ENCODE data around the gene OR4C6. TPM values are rescaled to one million over a fixed set of nuclear protein-coding genes. Genes with fewer than 3 reads are reported as not detected.

The OR4C6 gene
- total RNA-seq (ENCODE audit: unreplicated experiment) = not detected
- long read RNA-seq = 0 reads

GRCh38 chr11:55661901-55662300 is at the start of gene OR4C6:
OR4C6 (plus strand) TSS chr11:55662201; CDS start chr11:55665167, 2,966 bp downstream.
- no peak for DNase-seq (ENCODE audit: low spot score)
- no peaks in the 10 kb centered on the region for H3K36me3 Mint-ChIP-seq (ENCODE audit: low read depth, unreplicated experiment)
- H3K27me3 Mint-ChIP-seq (ENCODE audit: unreplicated experiment) = no peaks in the 10 kb centered on the region
- H3K4me3 Mint-ChIP-seq (ENCODE audit: unreplicated experiment) = no peak within 1 kb of the TSS
- peaks cover 13% of the 10 kb centered on the region for H3K9me3 Mint-ChIP-seq (ENCODE audit: unreplicated experiment)
- H3K27ac Mint-ChIP-seq (ENCODE audit: unreplicated experiment) = no peak within 1 kb of the TSS
- TF ChIP-seq, protein P1, sequence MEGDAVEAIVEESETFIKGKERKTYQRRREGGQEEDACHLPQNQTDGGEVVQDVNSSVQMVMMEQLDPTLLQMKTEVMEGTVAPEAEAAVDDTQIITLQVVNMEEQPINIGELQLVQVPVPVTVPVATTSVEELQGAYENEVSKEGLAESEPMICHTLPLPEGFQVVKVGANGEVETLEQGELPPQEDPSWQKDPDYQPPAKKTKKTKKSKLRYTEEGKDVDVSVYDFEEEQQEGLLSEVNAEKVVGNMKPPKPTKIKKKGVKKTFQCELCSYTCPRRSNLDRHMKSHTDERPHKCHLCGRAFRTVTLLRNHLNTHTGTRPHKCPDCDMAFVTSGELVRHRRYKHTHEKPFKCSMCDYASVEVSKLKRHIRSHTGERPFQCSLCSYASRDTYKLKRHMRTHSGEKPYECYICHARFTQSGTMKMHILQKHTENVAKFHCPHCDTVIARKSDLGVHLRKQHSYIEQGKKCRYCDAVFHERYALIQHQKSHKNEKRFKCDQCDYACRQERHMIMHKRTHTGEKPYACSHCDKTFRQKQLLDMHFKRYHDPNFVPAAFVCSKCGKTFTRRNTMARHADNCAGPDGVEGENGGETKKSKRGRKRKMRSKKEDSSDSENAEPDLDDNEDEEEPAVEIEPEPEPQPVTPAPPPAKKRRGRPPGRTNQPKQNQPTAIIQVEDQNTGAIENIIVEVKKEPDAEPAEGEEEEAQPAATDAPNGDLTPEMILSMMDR (IDR thresholded peaks at IDR 0.05; ENCODE audit: unreplicated experiment) = no peak
- H3K4me1 Mint-ChIP-seq (ENCODE audit: unreplicated experiment) = no peaks in the 10 kb centered on the region

GRCh38 chr11:55624531-55624930 is 37.5 kb upstream of the OR4C6 start:
- peaks cover 26% of the 10 kb centered on the region for H3K9me3 Mint-ChIP-seq (ENCODE audit: unreplicated experiment)
- no peaks in the 10 kb centered on the region for H3K36me3 Mint-ChIP-seq (ENCODE audit: low read depth, unreplicated experiment)
- no peak for DNase-seq (ENCODE audit: low spot score)
- H3K4me3 Mint-ChIP-seq (ENCODE audit: unreplicated experiment) = no peak overlapping the region
- no peak overlapping the region for H3K27ac Mint-ChIP-seq (ENCODE audit: unreplicated experiment)
- H3K27me3 Mint-ChIP-seq (ENCODE audit: unreplicated experiment) = no peaks in the 10 kb centered on the region
- H3K4me1 Mint-ChIP-seq (ENCODE audit: unreplicated experiment) = no peaks in the 10 kb centered on the region
- TF ChIP-seq, protein P1 (IDR thresholded peaks at IDR 0.05; ENCODE audit: unreplicated experiment) = no peak

DNA sequence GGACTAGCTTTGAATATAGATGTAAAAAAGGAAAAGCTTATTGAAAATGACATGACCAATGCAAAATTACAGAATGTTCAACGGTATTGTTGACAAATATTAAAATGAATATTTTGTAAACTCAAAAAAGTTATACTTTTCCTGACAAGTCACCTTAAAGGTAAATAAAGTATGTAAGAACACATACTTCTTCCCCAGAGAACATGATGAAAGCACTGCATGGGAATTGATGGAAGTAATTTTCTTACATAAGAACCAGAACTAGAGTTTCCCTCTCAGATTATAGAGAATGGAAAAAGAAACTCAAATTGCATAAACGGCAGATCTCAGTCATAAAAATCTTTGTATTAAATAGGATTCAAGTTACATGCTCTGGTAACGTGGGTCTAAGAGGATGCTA is 27.2 kb upstream of the OR4C6 start, which contains the start of gene OR4P4:
OR4P4 (plus strand) TSS at position 301 of the 400 bp plus-strand sequence.
- no peaks in the 10 kb centered on the region for H3K27me3 Mint-ChIP-seq (ENCODE audit: unreplicated experiment)
- TF ChIP-seq, protein P1 (IDR thresholded peaks at IDR 0.05; ENCODE audit: unreplicated experiment) = no peak
- no peak within 1 kb of the TSS for H3K27ac Mint-ChIP-seq (ENCODE audit: unreplicated experiment)
- no peak for DNase-seq (ENCODE audit: low spot score)
- no peaks in the 10 kb centered on the region for H3K4me1 Mint-ChIP-seq (ENCODE audit: unreplicated experiment)
- H3K9me3 Mint-ChIP-seq (ENCODE audit: unreplicated experiment) = peaks cover 19% of the 10 kb centered on the region
- no peaks in the 10 kb centered on the region for H3K36me3 Mint-ChIP-seq (ENCODE audit: low read depth, unreplicated experiment)
- H3K4me3 Mint-ChIP-seq (ENCODE audit: unreplicated experiment) = no peak within 1 kb of the TSS

DNA sequence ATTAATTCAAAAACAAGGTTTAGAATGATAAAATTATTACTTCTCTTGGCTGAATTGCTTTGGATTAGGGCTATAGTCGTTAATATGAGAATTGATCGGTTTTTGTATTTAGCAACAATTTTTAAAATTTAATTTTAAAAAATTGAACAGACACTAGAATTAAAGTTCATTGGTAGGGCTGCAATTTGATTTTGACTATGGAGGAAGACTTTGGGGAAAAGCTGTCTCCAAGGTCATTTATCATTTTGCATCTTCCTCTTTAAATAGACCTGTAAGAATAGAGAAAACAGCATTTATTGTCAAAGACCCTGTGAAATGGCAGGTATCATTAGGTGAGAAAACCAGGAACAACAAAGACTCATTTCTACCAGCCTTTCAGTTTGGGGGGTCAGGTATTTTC is 14.0 kb upstream of the OR4C6 start, which contains the start of gene OR4S2:
OR4S2 (plus strand) TSS at position 301 of the 400 bp plus-strand sequence. CDS start 2,577 bp downstream, outside the sequence.
- Mint-ChIP-seq H3K4me1 (ENCODE audit: unreplicated experiment) (no peaks in the 10 kb centered on the region), H3K4me3 (ENCODE audit: unreplicated experiment) (no peak within 1 kb of the TSS), H3K27me3 (ENCODE audit: unreplicated experiment) (no peaks in the 10 kb centered on the region), H3K36me3 (ENCODE audit: low read depth, unreplicated experiment) (no peaks in the 10 kb centered on the region), H3K9me3 (ENCODE audit: unreplicated experiment) (peaks cover 9% of the 10 kb centered on the region), H3K27ac (ENCODE audit: unreplicated experiment) (no peak within 1 kb of the TSS)
- TF ChIP-seq, protein P1 (IDR thresholded peaks at IDR 0.05; ENCODE audit: unreplicated experiment) = no peak
- no peak for DNase-seq (ENCODE audit: low spot score)

GRCh38 chr11:55652560-55652959 is 9.4 kb upstream of the OR4C6 start:
- TF ChIP-seq, protein P1 (IDR thresholded peaks at IDR 0.05; ENCODE audit: unreplicated experiment) = no peak
- H3K27ac Mint-ChIP-seq (ENCODE audit: unreplicated experiment) = no peak overlapping the region
- H3K27me3 Mint-ChIP-seq (ENCODE audit: unreplicated experiment) = no peaks in the 10 kb centered on the region
- H3K4me1 Mint-ChIP-seq (ENCODE audit: unreplicated experiment) = no peaks in the 10 kb centered on the region
- H3K36me3 Mint-ChIP-seq (ENCODE audit: low read depth, unreplicated experiment) = peaks cover 3% of the 10 kb centered on the region
- no peak for DNase-seq (ENCODE audit: low spot score)
- no peak overlapping the region for H3K4me3 Mint-ChIP-seq (ENCODE audit: unreplicated experiment)
- peaks cover 26% of the 10 kb centered on the region for H3K9me3 Mint-ChIP-seq (ENCODE audit: unreplicated experiment)
